Astrocyte (in vitro differentiated cells and primary cell): Measurements from ENCODE around the gene TOP3B. TPM values are rescaled to one million over a fixed set of nuclear protein-coding genes. Genes with fewer than 3 reads are reported as not detected.

Experiments used
- DNase-seq: peaks from one replicate; pipeline ENCODE4 v3.0.0-alpha.2; 2010; ENCODE audit warnings: low read depth
- FAIRE-seq: peaks from 2 replicates; lab custom pipeline; 2011; peaks lifted over from hg19 to GRCh38; lab: Jason Lieb, UNC
- H2AFZ ChIP-seq: 2 replicates; pipeline ENCODE4 v1.6.0; 2012; ENCODE audit warnings: low read depth, low read length, inconsistent platforms
- H3K27ac ChIP-seq: 2 replicates; pipeline ENCODE4 v1.5.1; 2011; ENCODE audit warnings: low read depth, low read length, inconsistent platforms
- H3K27me3 ChIP-seq: 2 replicates; pipeline ENCODE4 v1.6.0; 2011; ENCODE audit warnings: low read length, inconsistent platforms; ENCODE audit not compliant: insufficient read depth
- H3K36me3 ChIP-seq: 2 replicates; pipeline ENCODE4 v1.5.1; 2011; ENCODE audit warnings: low read length, inconsistent platforms; ENCODE audit not compliant: insufficient read depth
- H3K4me1 ChIP-seq: 2 replicates; pipeline ENCODE4 v1.5.1; 2011; ENCODE audit warnings: low read length, inconsistent platforms; ENCODE audit not compliant: insufficient read depth
- H3K4me2 ChIP-seq: 2 replicates; pipeline ENCODE4 v1.6.0; 2012; ENCODE audit warnings: low read length, inconsistent platforms
- H3K4me3 ChIP-seq: 2 replicates; pipeline ENCODE4 v1.5.1; 2011; ENCODE audit warnings: low read depth, mild to moderate bottlenecking, low read length, inconsistent platforms; ENCODE audit not compliant: insufficient read depth
- H3K79me2 ChIP-seq: 2 replicates; pipeline ENCODE4 v1.6.0; 2012; ENCODE audit warnings: mild to moderate bottlenecking, low read length, inconsistent platforms; ENCODE audit not compliant: insufficient read depth
- H3K9ac ChIP-seq: 2 replicates; pipeline ENCODE4 v1.6.0; 2012; ENCODE audit warnings: mild to moderate bottlenecking, low read length, inconsistent platforms
- H3K9me3 ChIP-seq: 2 replicates; pipeline ENCODE4 v1.5.1; 2012; ENCODE audit warnings: low read depth, mild to moderate bottlenecking, low read length, inconsistent platforms; ENCODE audit not compliant: insufficient read depth
- H4K20me1 ChIP-seq: 2 replicates; pipeline ENCODE4 v1.6.0; 2012; ENCODE audit warnings: low read length, inconsistent platforms; ENCODE audit not compliant: insufficient read depth
- H3K27ac Mint-ChIP-seq: one replicate; pipeline ENCODE4 v1.8.0; 2021; ENCODE audit warnings: mild to moderate bottlenecking, mixed read lengths; ENCODE audit not compliant: unreplicated experiment
- H3K27me3 Mint-ChIP-seq: one replicate; pipeline ENCODE4 v1.8.0; 2021; ENCODE audit warnings: low read depth, mixed read lengths; ENCODE audit not compliant: unreplicated experiment
- H3K36me3 Mint-ChIP-seq: one replicate; pipeline ENCODE4 v1.8.0; 2021; ENCODE audit warnings: low read depth, mixed read lengths; ENCODE audit not compliant: unreplicated experiment
- H3K4me1 Mint-ChIP-seq: one replicate; pipeline ENCODE4 v1.8.0; 2021; ENCODE audit warnings: low read depth, mixed read lengths; ENCODE audit not compliant: unreplicated experiment
- H3K4me3 Mint-ChIP-seq: one replicate; pipeline ENCODE4 v1.8.0; 2021; ENCODE audit warnings: mild to moderate bottlenecking, moderate library complexity, mixed read lengths; ENCODE audit not compliant: unreplicated experiment
- H3K9me3 Mint-ChIP-seq: one replicate; pipeline ENCODE4 v1.8.0; 2021; ENCODE audit warnings: mild to moderate bottlenecking, mixed read lengths; ENCODE audit not compliant: unreplicated experiment
- EZH2 ChIP-seq: IDR thresholded peaks from 2 replicates; pipeline ENCODE4 v1.6.1; 2012; ENCODE audit warnings: mild to moderate bottlenecking, low read length, inconsistent platforms; ENCODE audit not compliant: insufficient read depth
- total RNA-seq: library from RNA; stranded (reverse); gene quantifications from 2 replicates; pipeline ENCODE4 v1.2.1, GENCODE V29; 2021
- TF ChIP-seq, protein P1 (sequence below): IDR thresholded peaks from 2 replicates; pipeline ENCODE4 v1.5.1; 2011; ENCODE audit warnings: low read depth, mild to moderate bottlenecking, inconsistent platforms, low read length, moderate library complexity; ENCODE audit not compliant: insufficient read depth

The TOP3B gene
- total RNA-seq, 1 donor from 2014 or later, result 37.3 TPM

DNA sequence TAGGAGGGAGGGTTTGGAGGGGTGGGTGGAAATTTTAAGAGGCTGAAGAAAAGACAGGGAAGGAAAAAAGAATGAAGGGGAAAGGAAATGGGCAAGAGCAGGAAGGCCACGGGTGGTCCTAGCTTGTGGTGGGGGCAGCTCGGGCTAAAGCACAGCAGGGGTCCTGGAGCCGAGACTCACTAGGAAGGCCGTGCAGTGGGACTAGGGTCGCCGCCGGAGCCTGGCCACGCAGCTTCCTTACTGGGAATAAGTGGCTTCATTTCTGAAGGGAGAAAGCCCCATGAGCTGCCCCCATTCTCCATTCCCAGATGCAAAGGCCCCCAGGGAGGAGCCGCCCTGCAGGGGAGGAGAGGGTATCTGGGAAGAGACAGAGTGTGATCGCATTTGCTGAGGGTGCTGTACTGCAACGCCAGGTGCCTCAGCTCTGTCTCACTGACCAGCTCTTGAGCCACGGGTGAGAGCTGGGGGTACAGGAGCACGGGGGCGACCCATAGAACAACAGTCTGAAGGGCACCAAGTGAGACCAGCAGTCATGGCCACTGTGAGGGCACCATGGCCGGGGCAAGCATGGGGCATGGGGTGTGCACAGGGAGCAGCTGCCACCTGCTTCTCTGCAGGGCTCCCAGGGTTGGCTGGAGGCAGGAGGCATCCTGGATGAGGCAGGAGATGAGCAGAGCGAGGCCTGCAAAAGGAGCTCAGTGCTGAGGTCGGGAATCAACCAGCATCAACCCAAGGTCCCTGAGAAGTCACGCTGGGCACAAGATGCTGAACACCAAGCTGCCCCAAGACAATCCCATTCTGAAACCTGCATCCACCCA lies 11.6 kb downstream of the TOP3B start:
- H3K4me3 ChIP-seq, result no peak overlapping the region
- no peak overlapping the region for H3K9ac ChIP-seq
- H3K9me3 ChIP-seq, result no peaks in the 10 kb centered on the region
- H3K36me3 ChIP-seq, result peaks cover 43% of the 10 kb centered on the region
- H3K27me3 ChIP-seq, result no peaks in the 10 kb centered on the region
- Mint-ChIP-seq H3K27ac (no peak overlapping the region), H3K36me3 (peaks cover 29% of the 10 kb centered on the region), H3K27me3 (no peaks in the 10 kb centered on the region), H3K4me1 (peaks cover 2% of the 10 kb centered on the region), H3K4me3 (no peak overlapping the region), H3K9me3 (no peaks in the 10 kb centered on the region)
- no peak for DNase-seq
- H3K4me1 ChIP-seq, result no peaks in the 10 kb centered on the region
- H3K27ac ChIP-seq, result no peak overlapping the region
- no peak overlapping the region for H3K4me2 ChIP-seq
- no peak for FAIRE-seq
- TF ChIP-seq EZH2, result no peak
- TF ChIP-seq, protein P1, sequence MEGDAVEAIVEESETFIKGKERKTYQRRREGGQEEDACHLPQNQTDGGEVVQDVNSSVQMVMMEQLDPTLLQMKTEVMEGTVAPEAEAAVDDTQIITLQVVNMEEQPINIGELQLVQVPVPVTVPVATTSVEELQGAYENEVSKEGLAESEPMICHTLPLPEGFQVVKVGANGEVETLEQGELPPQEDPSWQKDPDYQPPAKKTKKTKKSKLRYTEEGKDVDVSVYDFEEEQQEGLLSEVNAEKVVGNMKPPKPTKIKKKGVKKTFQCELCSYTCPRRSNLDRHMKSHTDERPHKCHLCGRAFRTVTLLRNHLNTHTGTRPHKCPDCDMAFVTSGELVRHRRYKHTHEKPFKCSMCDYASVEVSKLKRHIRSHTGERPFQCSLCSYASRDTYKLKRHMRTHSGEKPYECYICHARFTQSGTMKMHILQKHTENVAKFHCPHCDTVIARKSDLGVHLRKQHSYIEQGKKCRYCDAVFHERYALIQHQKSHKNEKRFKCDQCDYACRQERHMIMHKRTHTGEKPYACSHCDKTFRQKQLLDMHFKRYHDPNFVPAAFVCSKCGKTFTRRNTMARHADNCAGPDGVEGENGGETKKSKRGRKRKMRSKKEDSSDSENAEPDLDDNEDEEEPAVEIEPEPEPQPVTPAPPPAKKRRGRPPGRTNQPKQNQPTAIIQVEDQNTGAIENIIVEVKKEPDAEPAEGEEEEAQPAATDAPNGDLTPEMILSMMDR, result no peak
- H4K20me1 ChIP-seq, result peaks cover 41% of the 10 kb centered on the region
- no peak overlapping the region for H2AFZ ChIP-seq
- H3K79me2 ChIP-seq, result peaks cover 3% of the 10 kb centered on the region

DNA sequence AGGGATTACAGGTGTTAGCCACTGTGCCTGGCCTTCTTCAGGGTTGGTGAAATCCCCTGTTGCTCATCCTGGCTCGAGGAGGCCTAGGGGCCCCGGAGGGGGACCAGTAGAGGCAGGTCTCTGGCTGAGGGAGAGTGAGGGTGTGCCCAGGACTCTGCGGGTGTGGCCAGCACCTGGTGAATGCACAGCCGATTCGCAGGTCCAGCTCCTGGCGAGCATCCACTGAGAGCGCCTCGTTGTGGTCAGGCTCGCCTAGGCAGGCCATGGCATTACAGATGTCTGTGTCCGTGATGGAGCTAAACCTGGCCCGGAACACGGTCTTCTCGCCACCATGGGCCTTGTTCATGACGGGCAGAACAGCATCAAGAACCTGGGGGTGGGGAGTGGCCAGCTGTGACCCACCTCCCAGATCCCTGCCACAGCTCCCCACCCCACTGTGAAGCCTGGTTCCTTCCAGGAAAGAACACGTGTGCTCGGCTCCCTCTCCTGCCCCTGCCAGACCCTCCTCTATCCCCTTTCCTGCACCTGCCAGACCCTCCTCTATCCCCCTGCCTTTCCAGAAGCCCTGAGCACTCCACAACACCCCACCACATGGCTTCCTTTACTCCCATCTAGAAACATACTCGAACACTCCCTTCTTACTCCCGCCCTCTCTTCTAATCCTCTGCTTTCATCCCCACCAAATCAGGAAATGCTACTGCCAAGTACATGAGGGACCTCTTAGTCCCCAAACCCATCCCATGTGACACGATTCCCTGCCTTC lies 12.4 kb downstream of the TOP3B start:
- Mint-ChIP-seq H3K4me3 (no peak overlapping the region), H3K4me1 (no peaks in the 10 kb centered on the region)

More for the DNA sequence above, 12.4 kb downstream of the TOP3B start:
- Histone ChIP-seq H4K20me1 (peaks cover 33% of the 10 kb centered on the region), H2AFZ (no peak overlapping the region), H3K79me2 (no peaks in the 10 kb centered on the region), H3K27ac (no peak overlapping the region), H3K4me2 (no peak overlapping the region), H3K4me3 (no peak overlapping the region), H3K9ac (no peak overlapping the region), H3K4me1 (no peaks in the 10 kb centered on the region), H3K27me3 (no peaks in the 10 kb centered on the region), H3K36me3 (peaks cover 41% of the 10 kb centered on the region), H3K9me3 (no peaks in the 10 kb centered on the region)
- no peaks in the 10 kb centered on the region for H3K27me3 Mint-ChIP-seq
- DNase-seq, result no peak
- no peak for TF ChIP-seq EZH2
- TF ChIP-seq, protein P1, result no peak
- FAIRE-seq, result no peak
- H3K36me3 Mint-ChIP-seq, result peaks cover 29% of the 10 kb centered on the region
- no peaks in the 10 kb centered on the region for H3K9me3 Mint-ChIP-seq
- no peak overlapping the region for H3K27ac Mint-ChIP-seq
